Measurements from ENCODE around the gene VAMP3.
A peak's percentile ranks its signal among the peaks of the same experiment; 100 is the strongest.

Gene VAMP3, protein sequence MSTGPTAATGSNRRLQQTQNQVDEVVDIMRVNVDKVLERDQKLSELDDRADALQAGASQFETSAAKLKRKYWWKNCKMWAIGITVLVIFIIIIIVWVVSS

DNA sequence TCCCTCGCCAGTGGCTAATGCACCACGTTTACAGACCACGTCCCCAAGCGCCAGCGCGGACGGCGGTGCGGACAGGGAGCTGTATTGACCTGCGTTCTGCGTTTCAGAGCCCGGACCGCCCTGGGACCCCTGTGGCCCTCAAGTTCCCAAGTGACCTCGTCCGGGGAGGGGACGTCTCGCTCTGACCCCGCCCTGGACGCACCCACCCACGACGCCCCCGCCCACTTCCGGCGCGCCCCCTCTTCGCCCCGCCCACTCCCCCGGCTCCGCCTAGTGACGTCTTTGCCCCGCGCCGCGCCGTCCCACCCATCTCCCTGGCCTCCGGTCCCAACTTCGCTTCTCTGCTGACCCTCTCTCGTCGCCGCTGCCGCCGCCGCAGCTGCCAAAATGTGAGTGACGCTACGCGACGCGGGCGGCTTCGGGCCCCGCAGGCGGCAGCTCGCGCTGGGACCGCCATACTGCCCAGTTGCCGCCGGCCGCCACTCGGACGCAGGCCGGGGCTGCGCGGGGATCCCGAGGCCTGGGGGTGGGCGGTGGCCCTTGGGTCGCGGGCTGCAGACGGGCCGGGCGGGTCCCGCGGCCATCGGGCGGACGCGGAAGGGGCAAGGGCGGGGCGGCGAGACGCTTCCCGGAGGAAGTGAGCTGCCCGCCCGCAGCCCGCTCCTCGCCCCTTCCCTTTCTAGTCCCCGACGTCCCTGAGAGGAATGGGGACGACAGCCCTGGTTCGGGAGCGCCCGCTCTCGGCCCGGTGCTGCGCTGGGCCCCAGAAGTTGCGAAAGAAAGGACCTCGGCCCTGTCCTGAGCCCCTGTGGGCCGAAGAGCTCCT is at the start of gene VAMP3:
Gene VAMP3, plus strand, starts transcription at position 300 of the 826 bp plus-strand sequence. Its CDS starts 88 bp downstream, at position 388.
- peak; percentile 68 to 79 (median 70) for DNase-seq

DNA sequence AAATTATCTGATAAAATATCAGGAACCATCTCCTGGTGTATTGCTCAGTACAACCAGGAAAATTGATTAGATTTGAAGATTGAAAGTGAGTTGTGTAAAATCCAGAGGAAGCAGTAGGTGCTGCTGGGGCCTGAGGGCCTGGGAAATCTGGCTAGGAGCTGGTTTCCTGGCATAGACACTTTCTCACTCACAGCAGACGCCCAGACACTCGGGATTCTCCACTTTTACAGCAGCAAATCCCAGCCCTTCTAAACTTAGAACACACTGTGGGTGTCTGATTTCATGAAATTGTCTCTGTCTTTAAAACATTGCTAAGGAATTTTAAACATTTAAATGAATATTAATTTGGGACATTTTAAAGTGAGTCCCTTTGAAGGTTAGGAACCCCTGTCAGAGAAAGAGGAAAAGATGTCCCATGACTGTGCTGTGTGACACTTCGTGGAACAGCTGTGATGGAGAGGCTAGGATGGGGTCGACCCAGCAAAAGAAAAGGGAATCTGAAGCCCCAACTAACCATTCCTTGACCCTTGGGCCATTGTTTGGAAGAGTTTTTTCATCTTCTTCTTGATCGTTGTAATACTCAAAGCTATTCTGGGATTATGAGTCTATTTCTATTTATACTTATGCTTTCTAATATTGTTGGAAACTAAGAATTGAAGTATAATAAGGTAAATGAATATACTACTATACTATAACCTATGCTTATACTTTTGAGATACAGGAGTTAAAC is 49.0 kb upstream of the VAMP3 start:
- DNase-seq, result no peak

DNA sequence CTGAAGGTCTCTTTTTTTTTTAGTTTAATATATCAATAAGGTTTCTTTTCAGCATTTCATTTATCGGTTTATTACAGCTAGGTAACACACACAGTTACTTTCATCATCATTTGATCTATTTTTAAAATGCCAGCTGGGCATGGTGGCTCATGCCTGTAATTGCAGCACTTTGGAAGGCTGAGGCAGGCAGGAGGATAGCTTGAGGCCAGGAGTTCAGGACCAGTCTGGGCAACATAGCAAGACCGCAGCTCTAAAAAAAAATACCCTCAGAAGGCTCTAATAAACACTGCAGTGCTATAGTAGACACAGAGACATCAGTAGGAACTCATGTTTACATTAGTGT is 48.5 kb upstream of the VAMP3 start:
- no peak for DNase-seq

DNA sequence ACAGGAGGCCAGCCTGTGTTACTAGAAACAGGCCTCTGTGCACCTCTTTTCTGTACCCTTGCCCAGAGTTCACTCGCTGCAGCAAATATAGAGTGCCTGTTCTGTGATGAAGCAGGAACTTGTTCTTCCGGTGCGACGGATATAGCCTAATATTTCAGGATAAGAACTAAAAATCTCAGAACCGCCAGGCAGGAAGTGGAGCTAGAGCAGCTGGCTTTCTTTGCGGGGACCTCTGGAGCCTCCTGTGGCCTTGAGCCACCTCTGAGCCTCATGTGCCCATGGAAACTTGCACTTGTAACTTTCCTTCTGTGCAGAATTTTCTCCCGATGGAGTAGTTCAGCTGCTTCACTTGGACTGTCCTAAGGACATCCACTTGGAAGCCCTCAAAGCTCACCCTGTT is 44.5 kb upstream of the VAMP3 start:
- no peak for DNase-seq

DNA sequence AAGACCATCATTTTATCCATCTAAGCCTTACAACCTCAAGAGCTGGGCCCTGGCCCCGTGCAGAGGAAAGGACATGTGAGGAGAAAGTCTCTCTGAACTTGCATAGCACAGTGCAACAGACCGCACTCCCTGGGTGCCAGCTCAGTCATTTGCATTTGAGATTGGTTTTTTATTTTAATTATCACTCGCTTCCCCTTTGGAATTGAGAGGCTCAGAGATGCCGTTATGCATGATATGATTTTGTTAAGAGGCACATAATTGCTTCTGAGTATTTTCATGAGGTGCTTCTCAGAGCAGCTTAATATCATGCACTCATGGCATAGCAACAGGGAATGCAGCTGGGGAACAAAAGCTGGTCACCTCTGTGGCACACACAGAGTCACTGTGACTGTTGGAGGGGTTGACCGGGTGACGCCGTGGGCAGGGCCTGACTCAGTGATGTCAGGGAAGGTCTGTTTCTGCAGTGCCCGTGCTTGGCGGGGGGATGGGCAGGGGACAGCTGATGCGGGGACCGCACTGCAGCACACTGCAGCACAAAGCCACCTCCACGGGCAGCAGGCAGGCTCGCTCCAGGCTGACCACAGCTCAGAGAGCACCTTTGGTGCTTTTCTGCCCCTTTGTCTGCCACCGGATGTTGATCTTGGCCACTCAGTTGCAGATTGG is 43.2 kb upstream of the VAMP3 start:
- DNase-seq, result peak; percentile 69 to 87 (median 76)

DNA sequence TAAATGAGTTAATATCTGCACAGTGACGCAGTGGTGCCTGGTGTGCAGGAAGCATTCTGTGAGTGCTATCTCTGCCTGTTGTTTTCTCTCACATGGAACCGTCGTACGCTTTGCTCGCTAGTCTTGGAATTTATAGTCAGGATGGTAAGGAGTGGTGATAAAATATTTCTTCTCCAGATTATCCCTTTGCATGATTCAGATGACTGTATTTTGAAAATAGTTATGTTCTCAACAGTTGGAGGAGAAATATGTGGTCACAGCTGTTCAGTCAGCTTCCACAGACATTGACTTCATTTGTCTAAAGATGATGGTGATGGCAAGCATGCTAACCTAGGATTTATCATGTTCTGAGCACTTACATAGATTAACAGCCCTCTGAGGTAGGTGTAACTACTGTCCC is 41.3 kb upstream of the VAMP3 start:
- no peak for DNase-seq

DNA sequence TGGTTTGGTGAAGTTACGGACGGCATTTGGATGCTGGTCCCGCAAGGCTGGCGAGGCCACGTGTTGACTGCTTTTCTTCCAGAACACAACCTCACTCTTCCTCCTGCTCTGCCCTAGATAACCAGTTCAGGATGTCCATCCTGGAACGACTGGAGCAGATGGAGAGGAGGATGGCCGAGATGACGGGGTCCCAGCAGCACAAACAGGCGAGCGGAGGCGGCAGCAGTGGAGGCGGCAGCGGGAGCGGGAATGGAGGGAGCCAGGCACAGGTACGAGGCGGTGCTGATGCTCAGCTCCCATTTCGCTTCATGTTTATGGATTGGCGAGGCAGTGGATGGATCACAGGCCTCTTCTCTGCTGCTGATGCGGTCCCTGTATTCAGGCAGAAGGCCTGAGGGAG is 38.8 kb upstream of the VAMP3 start:
- no peak for DNase-seq

DNA sequence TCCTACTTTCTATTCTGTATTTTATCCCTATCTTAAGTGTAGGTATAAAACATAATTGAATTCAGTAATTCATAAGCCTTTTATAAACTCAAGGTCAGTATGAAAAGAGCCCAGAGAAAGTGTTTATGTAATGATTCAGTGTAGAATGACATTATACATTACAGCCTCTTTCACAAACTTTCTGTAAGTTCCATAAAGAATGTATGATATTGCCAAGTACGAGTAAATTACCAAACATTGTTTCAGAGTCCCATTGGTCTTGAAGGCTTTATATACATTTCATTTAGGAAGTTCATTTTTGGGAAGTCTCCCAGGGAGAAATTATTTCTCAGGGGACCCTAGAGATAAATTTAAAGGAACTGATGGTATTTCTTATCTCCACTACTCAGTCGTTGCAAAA is 37.8 kb upstream of the VAMP3 start:
- no peak for DNase-seq

DNA sequence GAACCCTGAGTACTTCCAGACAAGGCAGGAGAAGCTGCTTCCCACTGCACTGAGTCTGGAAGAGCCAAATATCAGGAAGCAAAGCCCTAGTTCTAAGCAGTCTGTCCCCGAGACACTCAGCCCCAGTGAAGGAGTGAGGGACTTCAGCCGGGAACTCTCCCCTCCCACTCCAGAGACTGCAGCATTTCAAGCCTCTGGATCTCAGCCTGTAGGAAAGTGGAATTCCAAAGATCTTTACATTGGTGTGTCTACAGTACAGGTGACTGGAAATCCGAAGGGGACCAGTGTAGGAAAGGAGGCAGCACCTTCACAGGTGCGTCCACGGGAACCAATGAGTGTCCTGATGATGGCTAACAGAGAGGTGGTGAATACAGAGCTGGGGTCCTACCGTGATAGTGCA is 33.1 kb upstream of the VAMP3 start:
- no peak for DNase-seq

DNA sequence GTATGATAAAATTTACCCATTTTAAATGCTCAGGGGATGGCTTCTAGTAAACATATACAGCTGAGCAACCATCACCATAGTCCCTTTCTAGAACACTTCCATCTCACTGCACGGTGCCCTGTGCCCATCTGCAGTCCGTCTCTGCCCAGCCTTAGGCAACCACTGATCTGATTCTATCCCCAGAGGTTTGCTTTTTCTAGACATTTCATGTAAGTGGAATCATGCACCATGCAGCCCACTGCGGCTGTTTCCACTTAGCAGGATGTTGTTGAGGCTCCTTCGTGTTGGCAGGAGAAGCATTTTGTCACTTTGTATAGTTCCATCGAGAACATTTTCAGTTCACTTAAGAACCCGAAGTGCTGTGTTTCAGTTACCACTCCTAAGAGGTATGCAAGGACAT is 27.8 kb upstream of the VAMP3 start:
- DNase-seq, result no peak

DNA sequence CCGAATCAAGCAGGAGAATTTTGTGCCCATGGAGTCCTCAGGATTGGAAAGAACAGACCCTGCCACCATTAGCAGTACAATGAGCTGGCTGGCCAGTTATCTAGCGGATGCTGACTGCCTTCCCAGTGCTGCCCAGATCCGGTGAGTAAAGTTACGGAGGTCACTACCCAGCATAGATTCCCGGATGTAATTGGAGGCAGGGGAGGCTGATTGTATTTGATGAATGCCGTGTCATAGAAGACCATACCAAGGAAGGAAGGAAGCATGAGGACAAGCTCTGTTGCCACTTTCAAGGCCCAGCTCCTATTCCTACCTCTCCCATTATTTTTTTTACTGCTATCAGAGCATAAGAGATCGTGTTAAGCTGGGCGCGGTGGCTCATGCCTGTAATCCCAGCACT is 26.2 kb upstream of the VAMP3 start:
- no peak for DNase-seq

DNA sequence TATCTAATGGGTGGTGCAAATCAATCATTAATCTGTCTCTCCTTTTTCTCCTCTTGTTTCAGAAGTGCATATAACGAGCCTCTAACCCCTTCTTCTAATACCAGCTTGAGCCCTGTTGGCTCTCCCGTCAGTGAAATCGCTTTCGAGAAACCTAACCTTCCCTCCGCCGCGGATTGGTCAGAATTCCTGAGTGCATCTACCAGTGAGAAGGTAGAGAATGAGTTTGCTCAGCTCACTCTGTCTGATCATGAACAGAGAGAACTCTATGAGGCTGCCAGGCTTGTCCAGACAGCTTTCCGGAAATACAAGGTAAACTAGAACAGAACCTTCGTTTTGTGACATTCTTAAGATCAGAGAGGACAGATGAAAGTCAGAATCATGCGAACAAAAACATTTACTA is 25.3 kb upstream of the VAMP3 start:
- no peak for DNase-seq

DNA sequence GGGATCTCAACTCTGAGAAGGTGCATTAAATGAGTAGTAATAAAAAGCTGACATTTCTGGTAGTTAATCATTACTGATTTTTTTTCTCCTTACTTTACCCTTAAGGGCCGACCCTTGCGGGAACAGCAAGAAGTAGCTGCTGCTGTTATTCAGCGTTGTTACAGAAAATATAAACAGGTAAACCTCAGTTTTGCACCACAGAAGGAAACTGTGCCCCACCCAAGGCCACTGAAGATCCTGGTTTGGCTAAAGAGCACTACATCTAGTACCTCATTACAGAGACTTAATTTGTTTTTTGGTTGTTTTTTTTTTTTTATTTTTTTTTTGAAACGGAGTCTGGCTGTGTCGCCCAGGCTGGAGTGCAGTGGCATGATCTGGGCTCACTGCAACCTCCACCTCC is 23.5 kb upstream of the VAMP3 start:
- DNase-seq, result no peak

DNA sequence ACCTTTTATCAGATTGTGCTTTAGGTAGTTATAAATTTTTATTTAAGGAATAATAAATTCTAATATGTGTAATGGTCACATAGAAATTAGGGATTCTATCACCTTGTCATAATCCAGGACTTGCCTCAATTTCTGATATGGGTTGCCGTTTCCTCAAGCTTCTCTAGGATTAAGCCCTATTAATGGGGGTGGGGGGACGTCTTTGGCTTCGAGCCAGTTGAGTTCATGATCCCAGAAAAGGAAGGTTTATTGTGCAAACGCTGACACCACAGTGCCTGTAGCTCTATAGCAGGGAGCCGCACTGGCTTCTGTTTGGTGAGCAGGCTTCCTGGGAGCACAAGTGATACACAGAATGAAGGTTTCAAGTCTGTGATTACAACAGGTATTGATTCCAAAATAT is 22.0 kb upstream of the VAMP3 start:
- DNase-seq, result peak in 1 of 3 experiments; percentile 6

DNA sequence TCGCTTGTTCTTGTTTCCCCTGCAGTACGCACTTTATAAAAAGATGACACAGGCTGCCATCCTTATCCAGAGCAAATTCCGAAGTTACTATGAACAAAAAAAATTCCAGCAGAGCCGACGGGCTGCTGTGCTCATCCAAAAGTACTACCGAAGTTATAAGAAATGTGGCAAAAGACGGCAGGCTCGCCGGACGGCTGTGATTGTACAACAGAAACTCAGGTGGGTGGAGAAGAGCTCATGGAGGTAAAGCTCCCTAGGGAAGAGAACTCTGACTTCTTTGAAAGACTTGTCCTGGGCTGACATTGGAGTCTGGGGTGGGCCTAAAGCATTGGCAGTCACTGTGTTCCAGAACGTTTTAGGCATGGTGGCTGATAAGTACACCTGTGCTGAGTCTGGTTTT is 19.9 kb upstream of the VAMP3 start:
- DNase-seq, result no peak

DNA sequence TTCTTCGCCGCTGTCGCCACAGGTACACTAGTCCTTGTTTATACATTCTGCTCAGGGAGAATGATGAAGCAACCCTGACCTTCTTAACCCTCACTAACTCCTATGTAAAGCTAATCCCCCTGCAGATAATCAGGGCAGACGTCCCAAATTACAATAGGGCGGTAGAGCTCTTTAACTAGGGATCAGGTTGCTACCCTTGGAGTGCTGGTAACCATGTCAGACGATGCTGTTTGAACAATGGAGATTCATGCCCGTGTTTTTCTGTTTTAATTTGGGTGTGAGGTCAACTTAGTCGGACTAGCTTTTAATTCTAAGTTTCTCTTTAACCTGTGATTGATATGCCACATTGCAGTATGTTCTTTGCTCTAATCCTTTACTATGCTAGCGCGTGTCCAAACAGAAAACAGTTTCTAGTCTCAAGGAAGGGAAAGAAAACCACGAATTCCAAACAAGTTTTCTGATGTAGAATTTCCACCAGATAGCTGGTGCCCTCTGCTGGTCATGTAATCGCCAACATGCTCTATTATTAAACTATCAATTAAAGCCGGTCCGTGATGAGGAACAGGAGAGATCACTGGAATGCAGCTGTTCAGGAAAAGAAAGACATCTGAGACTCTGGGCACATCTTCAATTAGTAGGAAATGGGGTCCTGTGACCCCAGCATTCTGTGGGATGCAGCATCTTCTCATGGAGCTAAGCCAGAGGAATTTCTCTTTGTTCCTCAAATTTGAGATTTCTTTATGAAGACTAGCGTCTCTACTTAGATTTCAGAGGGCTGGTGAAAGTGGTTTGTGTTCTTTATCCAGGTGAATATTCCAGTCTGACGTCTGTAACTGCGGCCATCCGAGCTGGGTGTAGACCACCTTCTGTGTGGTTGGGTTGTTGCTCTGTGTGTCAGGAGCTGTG is 18.3 kb upstream of the VAMP3 start:
- DNase-seq, result peak; percentile 68 to 90 (median 77)

DNA sequence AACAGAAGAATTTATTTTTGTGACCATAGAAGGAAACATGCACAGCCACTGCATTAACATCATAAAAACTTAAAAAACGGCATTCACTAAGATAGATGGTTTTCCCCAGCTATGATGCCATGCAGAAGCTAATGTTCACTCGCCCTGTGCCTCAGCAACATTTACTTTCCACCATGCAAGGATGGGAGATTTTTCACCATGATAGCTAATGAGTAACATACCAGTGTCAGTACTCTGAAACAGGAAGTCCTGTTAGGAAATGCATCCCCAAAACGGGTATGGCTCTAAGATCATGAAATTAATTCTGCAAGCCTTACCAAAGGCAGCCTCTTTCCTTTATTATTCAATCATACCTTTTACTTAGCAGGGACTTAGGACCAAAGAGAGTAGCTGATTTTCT is 17.5 kb upstream of the VAMP3 start:
- DNase-seq, result no peak

DNA sequence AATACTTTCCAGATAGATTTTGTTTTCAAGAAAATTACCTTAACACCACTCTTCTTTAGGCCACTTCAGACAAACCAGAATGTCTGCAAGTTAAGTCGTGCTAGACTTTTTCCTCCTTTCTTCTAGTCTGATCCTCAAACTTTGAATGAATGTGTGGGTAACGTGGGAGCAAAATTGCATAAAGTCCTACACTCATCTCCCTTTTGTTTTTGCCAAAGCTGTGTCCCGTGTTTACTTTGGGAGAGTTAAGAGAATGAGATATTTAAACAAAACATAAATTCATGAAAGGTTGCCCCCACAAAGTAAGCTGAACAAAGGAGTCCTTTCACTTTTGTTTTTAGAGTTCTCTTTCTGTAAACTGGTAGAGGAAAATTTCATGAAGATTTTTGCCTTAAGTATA is 16.9 kb upstream of the VAMP3 start:
- DNase-seq, result no peak

DNA sequence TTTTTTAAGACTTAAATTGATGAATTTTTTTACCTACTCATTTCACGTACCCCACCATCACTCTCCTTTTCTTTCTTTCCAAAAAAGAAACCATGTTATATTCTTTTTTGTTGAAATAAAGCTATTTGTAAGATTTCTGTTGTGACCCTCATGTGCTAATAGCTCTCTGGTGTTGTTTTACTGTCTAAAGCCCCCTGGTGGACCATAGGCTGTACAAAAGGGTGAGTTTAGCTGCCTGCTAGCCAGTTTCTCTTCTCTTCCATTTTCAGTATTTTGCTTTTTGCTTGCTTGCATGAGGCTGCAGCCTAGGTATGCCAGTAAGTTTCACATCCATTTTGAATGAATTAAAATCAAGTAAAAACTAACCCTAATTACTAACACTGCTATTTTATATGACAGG is 15.6 kb upstream of the VAMP3 start:
- no peak for DNase-seq

DNA sequence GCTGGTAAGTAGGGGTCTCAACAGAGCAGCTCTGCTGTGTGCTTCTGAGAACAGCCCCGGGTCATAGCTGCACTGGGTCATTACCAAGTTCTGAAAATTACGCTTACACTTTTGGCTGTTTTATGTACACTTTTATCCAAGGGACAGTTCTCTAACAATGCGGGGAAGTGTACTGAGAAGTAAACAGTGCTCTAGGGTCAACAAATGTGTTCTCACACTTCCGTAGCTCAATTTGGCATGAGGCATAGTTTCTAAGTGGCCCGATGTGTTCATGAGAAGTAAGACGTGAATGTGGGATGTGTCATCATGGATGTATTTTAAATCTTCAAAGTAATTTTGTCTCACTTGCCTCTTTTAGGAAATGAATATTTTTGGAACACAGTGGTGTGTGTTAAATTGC is 10.9 kb upstream of the VAMP3 start:
- no peak for DNase-seq

DNA sequence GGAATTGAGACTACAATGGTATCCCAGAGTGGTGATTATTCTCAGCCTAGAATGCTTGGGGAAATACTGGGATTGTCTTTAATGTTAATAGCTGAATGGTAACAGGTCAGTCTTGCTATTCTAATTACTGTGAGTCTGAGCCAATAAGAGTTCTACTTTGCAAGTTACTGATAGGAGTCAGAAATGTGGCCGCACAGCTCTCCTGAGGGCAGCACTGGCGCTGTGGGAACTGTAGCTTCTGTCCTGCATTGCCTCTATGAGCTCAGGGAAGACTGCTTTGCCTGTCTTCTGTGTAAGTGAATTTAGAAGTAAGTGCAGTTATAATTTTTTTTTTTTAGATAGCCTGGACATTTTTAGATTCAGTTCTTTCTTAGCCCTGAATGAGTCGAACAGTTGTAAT is 10.0 kb upstream of the VAMP3 start:
- no peak for DNase-seq

DNA sequence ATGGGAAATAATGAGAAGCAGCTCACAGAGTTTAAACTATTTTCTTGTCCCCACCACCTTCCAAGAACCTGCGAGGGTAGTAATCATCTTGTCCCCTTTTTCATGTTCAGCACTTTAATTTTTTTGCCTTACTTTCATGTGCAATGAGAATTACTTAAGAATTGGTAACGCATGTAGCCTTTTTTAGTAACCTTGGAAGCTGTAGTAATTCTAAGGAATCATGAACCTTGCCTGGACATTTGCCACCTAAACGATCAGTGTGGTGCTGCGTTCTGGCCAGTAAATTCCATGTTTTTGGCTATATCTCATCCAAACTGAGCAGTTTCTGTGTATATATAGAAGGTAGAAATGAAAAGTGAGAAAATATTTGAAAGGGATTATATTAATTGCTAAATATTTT is 3.9 kb upstream of the VAMP3 start:
- no peak for DNase-seq

DNA sequence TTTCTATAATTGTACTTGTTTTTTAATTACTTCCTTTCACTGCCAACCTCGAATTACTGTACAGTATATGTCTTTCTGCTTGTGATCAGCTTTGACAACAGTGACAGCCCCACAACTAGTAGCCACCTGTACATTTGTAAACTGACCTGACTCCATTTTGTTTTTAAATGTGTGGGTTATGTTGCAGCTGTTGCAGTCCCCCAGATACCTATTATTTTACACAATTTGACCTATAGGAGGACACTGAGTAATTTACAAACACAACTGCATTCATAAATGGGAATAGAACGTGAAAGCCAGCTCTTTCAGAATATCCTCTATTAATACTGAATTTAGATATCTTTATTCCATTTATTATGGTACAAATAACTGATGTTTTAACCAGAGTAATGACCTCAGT is 2.5 kb upstream of the VAMP3 start:
- DNase-seq, result no peak
